H9 (cell line): ENCODE measurements around the gene KCTD1. TPM values are rescaled to one million over a fixed set of nuclear protein-coding genes. Genes with fewer than 3 reads are reported as not detected.

Experiments used
- DNase-seq: peaks from one replicate; pipeline ENCODE4 v3.0.0-alpha.2; 2017
- H2AFZ ChIP-seq: one replicate; pipeline ENCODE4 v1.6.1; 2013; ENCODE audit warnings: mild to moderate bottlenecking, low read length, control low read depth, moderate library complexity
- H2AK5ac ChIP-seq: 2 replicates; pipeline ENCODE4 v1.6.1; 2013; ENCODE audit warnings: low read length, control low read depth, mixed read lengths; ENCODE audit not compliant: insufficient read length
- H2BK120ac ChIP-seq: one replicate; pipeline ENCODE4 v1.6.1; 2013; ENCODE audit warnings: low read depth, mild to moderate bottlenecking, low read length, control low read depth, inconsistent platforms; ENCODE audit not compliant: poor library complexity, severe bottlenecking
- H2BK12ac ChIP-seq: 2 replicates; pipeline ENCODE4 v1.6.1; 2013; ENCODE audit warnings: low read length, control low read depth, mixed read lengths, low read depth; ENCODE audit not compliant: insufficient read length
- H2BK15ac ChIP-seq: 2 replicates; pipeline ENCODE4 v1.6.1; 2013; ENCODE audit warnings: low read depth, low read length, control low read depth
- H2BK20ac ChIP-seq: one replicate; pipeline ENCODE4 v1.6.1; 2013; ENCODE audit warnings: low read depth, mild to moderate bottlenecking, low read length, control low read depth, inconsistent platforms; ENCODE audit not compliant: poor library complexity, severe bottlenecking
- H2BK5ac ChIP-seq: 2 replicates; pipeline ENCODE4 v1.6.1; 2013; ENCODE audit warnings: low read length, control low read depth, mixed read lengths; ENCODE audit not compliant: insufficient read length
- H3K14ac ChIP-seq: 2 replicates; pipeline ENCODE4 v1.6.1; 2013; ENCODE audit warnings: low read length, control low read depth; ENCODE audit not compliant: insufficient read depth
- H3K18ac ChIP-seq: 2 replicates; pipeline ENCODE4 v1.6.1; 2013; ENCODE audit warnings: low read depth, mild to moderate bottlenecking, mixed read lengths, low read length, control low read depth; ENCODE audit not compliant: insufficient read length
- H3K23ac ChIP-seq: 2 replicates; pipeline ENCODE4 v1.6.1; 2013; ENCODE audit warnings: low read length, control low read depth, mixed read lengths, low read depth; ENCODE audit not compliant: insufficient read length
- H3K23me2 ChIP-seq: 2 replicates; pipeline ENCODE4 v1.6.1; 2013; ENCODE audit warnings: low read depth, mild to moderate bottlenecking, mixed read lengths, low read length, control low read depth; ENCODE audit not compliant: insufficient read length, poor library complexity, severe bottlenecking
- H3K27ac ChIP-seq: 2 replicates; pipeline ENCODE4 v1.5.1; 2013; ENCODE audit warnings: low read length, control low read depth, mixed read lengths, low read depth; ENCODE audit not compliant: insufficient read length
- H3K27me3 ChIP-seq: 2 replicates; pipeline ENCODE4 v1.6.1; 2013; ENCODE audit warnings: low read length, control low read depth, inconsistent platforms; ENCODE audit not compliant: insufficient read depth
- H3K4ac ChIP-seq: 2 replicates; pipeline ENCODE4 v1.6.1; 2013; ENCODE audit warnings: low read depth, mild to moderate bottlenecking, control low read depth, inconsistent platforms, low read length, moderate library complexity
- H3K4me1 ChIP-seq: 2 replicates; pipeline ENCODE4 v1.6.1; 2013; ENCODE audit warnings: low read length, control low read depth, inconsistent platforms; ENCODE audit not compliant: insufficient read depth
- H3K4me2 ChIP-seq: 2 replicates; pipeline ENCODE4 v1.6.1; 2013; ENCODE audit warnings: low read length, control low read depth, mixed read lengths; ENCODE audit not compliant: insufficient read length, insufficient read depth
- H3K56ac ChIP-seq: 2 replicates; pipeline ENCODE4 v1.6.1; 2013; ENCODE audit warnings: low read depth, mild to moderate bottlenecking, mixed read lengths, low read length, control low read depth; ENCODE audit not compliant: insufficient read length
- H3K79me1 ChIP-seq: 2 replicates; pipeline ENCODE4 v1.6.1; 2013; ENCODE audit warnings: low read depth, mild to moderate bottlenecking, moderate library complexity, low read length, control low read depth, inconsistent platforms; ENCODE audit not compliant: insufficient read depth, poor library complexity, severe bottlenecking
- H3K79me2 ChIP-seq: 2 replicates; pipeline ENCODE4 v1.6.1; 2013; ENCODE audit warnings: low read length, control low read depth, inconsistent platforms; ENCODE audit not compliant: insufficient read depth
- H3K9ac ChIP-seq: 2 replicates; pipeline ENCODE4 v1.6.1; 2013; ENCODE audit warnings: low read length, control low read depth, mixed read lengths; ENCODE audit not compliant: insufficient read length; ENCODE audit errors: extremely low read depth
- H3K9me3 ChIP-seq: one replicate; pipeline ENCODE4 v1.6.1; 2013; ENCODE audit warnings: low read depth, low read length, inconsistent platforms; ENCODE audit not compliant: control insufficient read depth
- H3T11ph ChIP-seq: one replicate; pipeline ENCODE4 v1.6.1; 2013; ENCODE audit warnings: mild to moderate bottlenecking, low read length, control low read depth, inconsistent platforms
- H4K20me1 ChIP-seq: one replicate; pipeline ENCODE4 v1.6.1; 2013; ENCODE audit not compliant: control insufficient read depth, insufficient read length, insufficient read depth
- H4K5ac ChIP-seq: 2 replicates; pipeline ENCODE4 v1.6.1; 2013; ENCODE audit warnings: low read depth, mild to moderate bottlenecking, mixed read lengths, low read length, control low read depth; ENCODE audit not compliant: insufficient read length
- H4K8ac ChIP-seq: replicated peaks from 2 replicates; pipeline ENCODE4 v1.6.1; 2013; ENCODE audit warnings: low read length, control low read depth, mixed read lengths, low read depth; ENCODE audit not compliant: insufficient read length
- H4K91ac ChIP-seq: 2 replicates; pipeline ENCODE4 v1.6.1; 2013; ENCODE audit warnings: low read depth, mild to moderate bottlenecking, moderate library complexity, mixed read lengths, low read length, control low read depth; ENCODE audit not compliant: insufficient read length
- H3K27ac Mint-ChIP-seq, 3 experiments: 2 replicates in 2 of 3; 3 replicates in 1 of 3; pipeline ENCODE4 v1.8.0; 2020 to 2021; ENCODE audit warnings: mixed read lengths in 3 of 3, mild to moderate bottlenecking in 1 of 3, moderate library complexity in 1 of 3
- H3K27me3 Mint-ChIP-seq: 2 replicates; pipeline ENCODE4 v1.8.0; 2021; ENCODE audit warnings: low read depth, mild to moderate bottlenecking, moderate library complexity, mixed read lengths
- H3K36me3 Mint-ChIP-seq, 3 experiments: 2 replicates in 2 of 3; 3 replicates in 1 of 3; pipeline ENCODE4 v1.8.0; 2020 to 2021; ENCODE audit warnings: low read depth in 3 of 3, mixed read lengths in 3 of 3; ENCODE audit not compliant: insufficient read depth in 1 of 3
- H3K4me1 Mint-ChIP-seq, 2 experiments: 2 replicates each; pipeline ENCODE4 v1.8.0; 2020; ENCODE audit warnings: mixed read lengths in 2 of 2
- H3K4me3 Mint-ChIP-seq, 2 experiments: 2 replicates in 1 of 2; 3 replicates in 1 of 2; pipeline ENCODE4 v1.8.0; 2020 to 2021; ENCODE audit warnings: mild to moderate bottlenecking in 2 of 2, mixed read lengths in 2 of 2, moderate library complexity in 1 of 2
- H3K9me3 Mint-ChIP-seq, 2 experiments: 2 replicates in 1 of 2; 3 replicates in 1 of 2; pipeline ENCODE4 v1.8.0; 2020; ENCODE audit warnings: mild to moderate bottlenecking in 2 of 2, mixed read lengths in 2 of 2, moderate library complexity in 1 of 2
- WGBS: extraction: QIAGEN DNeasy Blood & Tissue Kit; methylation state at CpG from one replicate; pipeline ENCODE4 v1.1.7; 2013; ENCODE audit warnings: missing lambda C conversion rate, low lambda C conversion rate, mixed read lengths; ENCODE audit not compliant: insufficient read length; ENCODE audit errors: extremely low coverage; 5-methylcytosine and 5-hydroxymethylcytosine counted together
- total RNA-seq: library from RNA; stranded (reverse); gene quantifications from 2 replicates; pipeline ENCODE4 v1.2.1, GENCODE V29; 2021
- TF ChIP-seq, protein P1 (sequence below): fragments of 200-600 bp; sonication (generic); conservative IDR thresholded peaks from 3 replicates; pipeline ENCODE4 v1.8.0; 2021; ENCODE audit warnings: antibody characterized with exemption, mild to moderate bottlenecking

Gene KCTD1
- total RNA-seq, 1 experiment from 2014 or later, result 10.8 TPM

DNA sequence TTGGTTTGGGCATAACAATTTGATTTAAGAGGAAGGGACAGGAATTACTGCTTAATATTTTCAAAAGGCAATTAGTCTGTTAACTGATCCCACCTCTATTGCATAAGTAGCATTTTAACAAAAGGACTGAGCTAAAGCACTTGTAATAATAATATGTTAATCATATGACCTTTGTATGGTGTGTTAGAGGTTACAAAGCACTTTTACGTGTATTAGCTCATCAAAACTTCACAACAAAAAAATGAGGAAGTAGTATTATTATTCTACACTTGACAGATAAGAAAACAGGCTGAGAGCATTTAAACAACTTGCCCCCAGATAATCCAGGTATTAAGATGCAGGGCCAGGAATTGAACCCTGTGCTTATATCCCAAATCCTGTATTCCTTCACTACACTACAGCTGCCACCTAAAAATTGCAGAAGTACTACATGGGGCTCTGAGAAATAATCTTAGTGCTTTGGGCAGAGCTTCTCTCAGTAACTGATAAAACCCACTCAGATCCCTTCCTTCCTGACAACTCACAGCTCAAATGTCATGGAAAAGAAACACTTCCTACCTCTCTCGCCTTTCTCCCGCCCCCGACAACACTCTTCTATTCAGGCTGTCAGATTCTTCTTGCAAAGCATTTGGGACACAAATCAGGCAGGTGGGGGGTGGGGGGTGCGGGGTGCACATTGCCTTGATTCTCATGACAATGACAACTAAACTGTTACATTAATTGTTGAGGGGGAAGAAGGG, 20.7 kb upstream of the KCTD1 start:
- no peak overlapping the region for H3K56ac ChIP-seq
- H3K14ac ChIP-seq, result no peak overlapping the region
- H2AFZ ChIP-seq, result no peak overlapping the region
- no peaks in the 10 kb centered on the region; the same call in 1 of the 2 replicates for H3K4me1 ChIP-seq
- H3K27me3 ChIP-seq, result no peaks in the 10 kb centered on the region; the same call in 1 of the 2 replicates
- no peak overlapping the region for H2BK12ac ChIP-seq
- H3K4me1 Mint-ChIP-seq, result peaks cover 28 to 37% of the 10 kb centered on the region in 2 experiments
- H3K36me3 Mint-ChIP-seq, result no peaks in the 10 kb centered on the region
- H3T11ph ChIP-seq, result no peak overlapping the region
- H3K9me3 Mint-ChIP-seq, result no peaks in the 10 kb centered on the region
- DNase-seq, result no peak
- H3K27ac Mint-ChIP-seq, result peak overlapping the region in 1 of 3 experiments; percentile 51; a peak in 2 of 7 replicates
- no peaks in the 10 kb centered on the region for H3K23me2 ChIP-seq
- peak overlapping the region in 1 of 2 experiments; percentile 41; a peak in 1 of 5 replicates for H3K4me3 Mint-ChIP-seq
- no peaks in the 10 kb centered on the region for H4K20me1 ChIP-seq
- TF ChIP-seq, protein P1, sequence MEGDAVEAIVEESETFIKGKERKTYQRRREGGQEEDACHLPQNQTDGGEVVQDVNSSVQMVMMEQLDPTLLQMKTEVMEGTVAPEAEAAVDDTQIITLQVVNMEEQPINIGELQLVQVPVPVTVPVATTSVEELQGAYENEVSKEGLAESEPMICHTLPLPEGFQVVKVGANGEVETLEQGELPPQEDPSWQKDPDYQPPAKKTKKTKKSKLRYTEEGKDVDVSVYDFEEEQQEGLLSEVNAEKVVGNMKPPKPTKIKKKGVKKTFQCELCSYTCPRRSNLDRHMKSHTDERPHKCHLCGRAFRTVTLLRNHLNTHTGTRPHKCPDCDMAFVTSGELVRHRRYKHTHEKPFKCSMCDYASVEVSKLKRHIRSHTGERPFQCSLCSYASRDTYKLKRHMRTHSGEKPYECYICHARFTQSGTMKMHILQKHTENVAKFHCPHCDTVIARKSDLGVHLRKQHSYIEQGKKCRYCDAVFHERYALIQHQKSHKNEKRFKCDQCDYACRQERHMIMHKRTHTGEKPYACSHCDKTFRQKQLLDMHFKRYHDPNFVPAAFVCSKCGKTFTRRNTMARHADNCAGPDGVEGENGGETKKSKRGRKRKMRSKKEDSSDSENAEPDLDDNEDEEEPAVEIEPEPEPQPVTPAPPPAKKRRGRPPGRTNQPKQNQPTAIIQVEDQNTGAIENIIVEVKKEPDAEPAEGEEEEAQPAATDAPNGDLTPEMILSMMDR, result no peak
- H4K91ac ChIP-seq, result no peak overlapping the region
- H3K79me2 ChIP-seq, result no peaks in the 10 kb centered on the region
- no peak overlapping the region for H3K9ac ChIP-seq
- H3K4ac ChIP-seq, result no peak overlapping the region
- H3K23ac ChIP-seq, result no peak overlapping the region
- no peaks in the 10 kb centered on the region for H3K79me1 ChIP-seq
- H3K4me2 ChIP-seq, result no peak overlapping the region
- no peak overlapping the region for H4K8ac ChIP-seq
- H2BK15ac ChIP-seq, result no peak overlapping the region
- no peak overlapping the region for H2AK5ac ChIP-seq
- peaks cover 27% of the 10 kb centered on the region for H3K27me3 Mint-ChIP-seq
- no CpG with 5 or more reads among the region's 5 CpGs for WGBS
- H4K5ac ChIP-seq, result no peak overlapping the region
- no peak overlapping the region for H3K27ac ChIP-seq
- no peak overlapping the region for H3K18ac ChIP-seq
- no peak overlapping the region for H2BK120ac ChIP-seq
- H2BK20ac ChIP-seq, result no peak overlapping the region
- H3K9me3 ChIP-seq, result no peaks in the 10 kb centered on the region
- no peak overlapping the region for H2BK5ac ChIP-seq
